Omental fat pad (tissue), 4 donors: ENCODE results near the gene MSANTD1. TPM values are rescaled to one million over a fixed set of nuclear protein-coding genes. Genes with fewer than 3 reads are reported as not detected.

Experiments
- ATAC-seq: fragments of 150-250 bp; one replicate; pipeline ENCODE4 v1.9.1; 2016; ENCODE audit warnings: mild to moderate bottlenecking, moderate library complexity; ENCODE audit not compliant: low FRiP score
- DNase-seq: peaks from one replicate; pipeline ENCODE4 v3.0.0-alpha.2; 2019; ENCODE audit warnings: low spot score
- CTCF ChIP-seq, 3 donors: fragments of 450-650 bp; IDR thresholded peaks; one replicate each; pipeline ENCODE4 v1.5.1; 2016 to 2017; ENCODE audit warnings: antibody characterized with exemption in 3 of 3, mild to moderate bottlenecking in 3 of 3, moderate library complexity in 2 of 3
- total RNA-seq, 4 donors: library from RNA; depleted of rRNA; stranded (reverse); fragments of >200 nt; gene quantifications; one replicate each; pipeline ENCODE4 v1.1.0, GENCODE V29; 2016

The MSANTD1 gene
- total RNA-seq, 4 donors from 2014 or later, result 0.31 to 1.1 (median 0.86) TPM

- ATAC-seq, result no peak
- no peak for TF ChIP-seq CTCF (IDR thresholded peaks at IDR 0.05)
- DNase-seq, result no peak
Measured at GRCh38 chr4:3252480-3252828, 3.5 kb downstream of the MSANTD1 start.

- DNase-seq, result no peak
- no peak for TF ChIP-seq CTCF (IDR thresholded peaks at IDR 0.05)
- ATAC-seq, result no peak
Measured at GRCh38 chr4:3252831-3253641, 4.1 kb downstream of the MSANTD1 start.

GRCh38 chr4:3253808-3254207 lies 4.8 kb downstream of the MSANTD1 start:
- no peak for TF ChIP-seq CTCF (IDR thresholded peaks at IDR 0.05)
- ATAC-seq, result no peak
- peak; percentile 8 for DNase-seq

GRCh38 chr4:3254302-3255131 lies 5.6 kb downstream of the MSANTD1 start:
- TF ChIP-seq CTCF (IDR thresholded peaks at IDR 0.05), result no peak
- DNase-seq (peak; percentile 5), ATAC-seq (no peak)

- peak; percentile 14 for DNase-seq
- no peak for ATAC-seq
- no peak for TF ChIP-seq CTCF (IDR thresholded peaks at IDR 0.05)
Measured at GRCh38 chr4:3255611-3256186, 6.7 kb downstream of the MSANTD1 start.

GRCh38 chr4:3256230-3257102 lies 7.5 kb downstream of the MSANTD1 start:
- no peak for TF ChIP-seq CTCF (IDR thresholded peaks at IDR 0.05)
- no peak for ATAC-seq
- DNase-seq, result peak; percentile 6
